Measurements from ENCODE around the gene AOC2.
"Not testable (repeated sequence)": the region's sequence is repeated elsewhere in the genome, so short reads cannot be mapped to it uniquely, and the experiment has no call there.

The AOC2 gene

DNA sequence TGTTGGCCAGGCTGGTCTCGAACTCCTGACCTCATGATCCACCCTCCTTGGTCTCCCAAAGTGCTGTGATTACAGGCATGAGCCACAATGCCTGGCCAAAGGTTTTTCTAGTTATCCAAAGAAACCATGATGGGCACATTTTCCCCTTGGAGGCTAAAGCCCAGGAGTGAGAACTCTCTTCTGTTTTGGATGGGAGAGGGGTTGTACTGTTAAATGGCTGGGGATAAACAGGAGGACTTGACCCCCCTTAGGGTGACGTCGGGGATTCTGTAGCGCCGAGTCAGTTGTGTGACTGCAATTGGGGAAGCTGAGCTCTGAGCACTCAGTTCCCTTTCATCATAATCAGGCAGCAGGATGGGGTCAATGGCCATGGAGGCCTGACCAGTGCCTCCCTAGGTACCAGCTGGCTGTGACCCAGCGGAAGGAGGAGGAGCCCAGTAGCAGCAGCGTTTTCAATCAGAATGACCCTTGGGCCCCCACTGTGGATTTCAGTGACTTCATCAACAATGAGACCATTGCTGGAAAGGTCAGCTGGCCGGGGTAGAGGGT is 10.7 kb downstream of the AOC2 start:
- no peak for DNase-seq

DNA sequence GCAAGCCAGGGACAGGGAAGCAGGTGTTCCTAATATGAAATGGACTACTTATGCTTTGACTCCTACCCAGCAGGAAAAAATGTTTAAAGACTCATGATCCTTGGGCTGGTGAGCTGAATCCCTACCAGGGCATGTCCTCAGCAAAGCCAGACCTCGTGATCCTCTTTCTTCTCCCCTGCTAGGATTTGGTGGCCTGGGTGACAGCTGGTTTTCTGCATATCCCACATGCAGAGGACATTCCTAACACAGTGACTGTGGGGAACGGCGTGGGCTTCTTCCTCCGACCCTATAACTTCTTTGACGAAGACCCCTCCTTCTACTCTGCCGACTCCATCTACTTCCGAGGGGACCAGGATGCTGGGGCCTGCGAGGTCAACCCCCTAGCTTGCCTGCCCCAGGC is 11.7 kb downstream of the AOC2 start:
- not testable (repeated sequence) for DNase-seq

DNA sequence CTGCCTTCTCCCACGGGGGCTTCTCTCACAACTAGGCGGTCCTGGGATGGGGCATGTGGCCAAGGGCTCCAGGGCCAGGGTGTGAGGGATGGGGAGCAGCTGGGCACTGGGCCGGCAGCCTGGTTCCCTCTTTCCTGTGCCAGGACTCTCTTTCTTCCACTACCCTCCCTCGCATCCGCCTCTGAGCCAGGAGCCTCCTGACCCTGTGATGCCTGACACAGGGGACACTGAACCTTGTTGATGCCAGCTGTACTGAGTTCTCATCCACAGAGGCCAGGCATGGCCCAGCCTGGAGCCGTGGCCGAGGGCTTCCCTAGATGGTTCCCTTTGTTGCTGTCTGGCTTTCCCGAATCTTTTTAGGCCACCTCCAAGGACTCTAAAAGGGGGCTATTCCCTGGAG is 12.1 kb downstream of the AOC2 start:
- not testable (repeated sequence) for DNase-seq

DNA sequence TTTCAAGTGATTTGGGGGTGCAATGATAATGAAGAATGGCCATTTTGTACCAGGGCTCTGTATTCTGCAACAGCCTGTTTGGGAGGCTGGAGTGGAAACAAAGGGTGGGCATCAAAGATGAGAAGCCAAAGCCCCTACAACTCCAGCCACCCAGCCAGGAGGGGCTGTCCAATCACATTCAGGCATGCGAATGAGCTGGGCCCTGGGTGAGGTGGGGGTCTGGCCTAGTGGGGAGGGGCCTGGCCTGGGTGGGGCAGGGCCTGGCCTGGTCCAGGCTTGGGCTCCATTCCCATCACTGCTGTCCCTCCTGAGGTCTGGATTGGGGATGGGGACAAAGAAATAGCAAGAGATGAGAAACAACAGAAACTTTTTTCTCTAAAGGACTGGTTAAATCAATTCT is 13.0 kb downstream of the AOC2 start:
- no peak for DNase-seq

DNA sequence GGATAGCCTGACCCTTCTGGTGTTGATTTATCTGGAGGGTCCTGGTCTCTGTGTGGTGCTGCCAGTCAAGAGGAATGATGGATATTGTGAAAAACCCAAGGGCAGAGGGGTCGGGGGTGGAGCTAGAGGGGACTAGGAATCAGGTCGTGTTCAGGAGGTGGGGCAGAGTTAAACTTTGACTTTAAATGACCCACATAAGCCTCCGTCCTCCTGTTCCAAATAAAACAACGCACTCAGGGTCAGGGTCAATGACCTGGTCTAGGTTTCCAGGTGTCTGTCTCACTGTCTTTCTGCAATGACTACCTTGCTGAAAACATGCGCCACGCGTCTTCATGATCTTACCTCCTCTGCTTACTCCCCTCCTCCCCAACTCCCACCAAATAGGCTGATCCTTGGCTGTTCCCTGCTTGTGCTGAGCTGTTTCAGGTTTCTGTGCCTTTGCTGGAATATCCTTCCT is 21.3 kb downstream of the AOC2 start:
- DNase-seq: no peak

DNA sequence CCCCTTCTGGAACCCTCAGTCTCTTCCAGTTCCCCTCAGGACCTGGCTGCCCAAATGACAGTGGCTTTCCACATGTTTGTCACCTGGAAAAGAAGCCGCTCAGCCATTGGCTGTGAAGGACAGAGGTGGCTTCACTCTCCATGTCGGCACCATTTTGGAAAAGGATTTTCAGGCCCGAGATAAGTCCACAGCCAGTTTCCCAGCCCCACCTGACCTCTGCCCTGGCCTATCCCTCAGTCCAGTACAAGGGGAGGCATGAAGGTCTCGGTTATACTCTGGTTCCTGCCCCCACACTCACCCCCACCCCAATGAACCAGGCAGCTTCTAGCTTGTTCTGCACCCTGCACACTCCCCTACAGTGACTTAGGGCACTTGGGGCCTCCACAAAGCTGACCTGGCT is 21.8 kb downstream of the AOC2 start:
- no peak for DNase-seq

DNA sequence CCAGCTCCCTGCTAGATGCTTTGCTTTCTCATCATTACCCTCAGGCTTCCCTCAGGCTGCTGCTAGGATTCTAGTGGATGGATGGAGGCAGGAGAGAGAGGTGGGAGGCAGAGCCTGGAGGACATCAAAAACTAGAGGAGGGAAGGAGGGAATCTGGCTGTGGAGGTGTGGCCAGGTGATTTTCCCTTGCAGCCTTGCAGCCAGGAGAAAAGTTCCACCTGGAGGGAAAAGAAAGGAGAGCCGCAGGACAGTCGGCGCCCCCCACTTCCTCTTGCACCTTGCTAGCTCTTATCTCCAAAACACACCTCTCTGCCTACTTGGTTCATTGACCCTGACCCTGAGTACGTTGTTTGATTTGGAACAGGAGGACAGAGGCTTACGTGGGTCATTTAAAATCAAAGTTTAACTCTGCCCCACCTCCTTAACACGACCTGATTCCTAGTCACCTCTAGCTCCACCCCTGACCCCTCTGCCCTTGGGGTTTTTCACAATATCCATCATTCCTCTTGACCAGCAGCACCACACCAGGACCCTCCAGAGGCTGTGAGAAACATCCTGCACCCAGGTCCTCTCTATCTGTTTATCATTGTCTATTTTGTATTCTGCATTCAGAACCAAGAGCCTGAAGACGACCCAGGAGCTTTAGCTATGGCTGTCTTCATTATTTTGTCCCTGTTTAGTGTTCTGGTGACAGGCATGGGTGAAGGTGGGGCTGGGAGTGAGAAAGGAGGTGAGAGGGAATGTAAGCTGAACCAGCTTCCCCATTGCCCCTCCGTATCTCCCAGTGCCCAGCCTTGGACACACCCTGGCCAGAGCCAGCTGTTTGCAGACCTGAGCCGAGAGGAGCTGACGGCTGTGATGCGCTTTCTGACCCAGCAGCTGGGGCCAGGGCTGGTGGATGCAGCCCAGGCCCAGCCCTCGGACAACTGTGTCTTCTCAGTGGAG is 22.5 kb downstream of the AOC2 start:
- no peak for DNase-seq

DNA sequence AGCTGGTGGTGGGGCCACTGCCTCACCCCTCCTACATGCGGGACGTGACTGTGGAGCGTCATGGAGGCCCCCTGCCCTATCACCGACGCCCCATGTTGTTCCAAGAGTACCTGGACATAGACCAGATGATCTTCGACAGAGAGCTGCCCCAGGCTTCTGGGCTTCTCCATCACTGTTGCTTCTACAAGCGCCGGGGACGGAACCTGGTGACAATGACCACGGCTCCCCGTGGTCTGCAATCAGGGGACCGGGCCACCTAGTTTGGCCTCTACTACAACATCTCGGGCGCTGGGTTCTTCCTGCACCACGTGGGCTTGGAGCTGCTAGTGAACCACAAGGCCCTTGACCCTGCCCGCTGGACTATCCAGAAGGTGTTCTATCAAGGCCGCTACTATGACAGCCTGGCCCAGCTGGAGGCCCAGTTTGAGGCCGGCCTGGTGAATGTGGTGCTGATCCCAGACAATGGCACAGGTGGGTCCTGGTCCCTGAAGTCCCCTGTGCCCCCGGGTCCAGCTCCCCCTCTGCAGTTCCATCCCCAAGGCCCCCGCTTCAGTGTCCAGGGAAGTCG is 23.4 kb downstream of the AOC2 start:
- not testable (repeated sequence) for DNase-seq

DNA sequence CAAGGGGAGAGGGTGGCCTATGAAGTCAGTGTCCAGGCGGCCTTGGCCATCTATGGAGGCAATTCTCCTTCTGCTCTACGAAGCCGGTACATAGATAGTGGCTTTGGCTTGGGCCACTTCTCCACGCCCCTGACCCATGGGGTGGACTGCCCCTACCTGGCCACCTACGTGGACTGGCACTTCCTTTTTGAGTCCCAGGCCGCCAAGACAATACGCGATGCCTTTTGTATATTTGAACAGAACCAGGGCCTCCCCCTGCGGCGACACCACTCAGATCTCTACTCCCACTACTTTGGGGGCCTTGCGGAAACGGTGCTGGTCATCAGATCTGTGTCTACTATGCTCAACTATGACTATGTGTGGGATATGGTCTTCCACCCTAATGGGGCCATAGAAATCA is 24.0 kb downstream of the AOC2 start:
- no peak for DNase-seq

DNA sequence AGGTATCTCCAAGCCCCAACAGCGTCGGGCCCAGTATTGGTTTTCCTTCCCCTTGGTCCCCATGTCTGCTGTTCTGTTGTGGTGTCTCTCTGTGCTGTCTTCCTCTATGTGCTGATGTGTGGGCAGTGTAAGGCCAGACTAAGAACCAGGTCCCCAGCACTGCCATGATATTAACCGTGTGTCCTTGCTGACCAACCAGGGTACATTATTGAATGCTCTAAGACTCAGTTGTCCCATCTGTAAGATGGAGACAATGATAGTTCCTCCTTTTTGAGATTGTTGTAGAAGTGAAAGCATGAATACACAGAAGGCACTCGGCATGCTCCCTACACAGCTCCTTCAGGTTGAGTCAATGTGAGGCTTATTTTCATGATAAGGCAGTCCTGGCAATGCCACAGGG is 27.3 kb downstream of the AOC2 start:
- DNase-seq: no peak

DNA sequence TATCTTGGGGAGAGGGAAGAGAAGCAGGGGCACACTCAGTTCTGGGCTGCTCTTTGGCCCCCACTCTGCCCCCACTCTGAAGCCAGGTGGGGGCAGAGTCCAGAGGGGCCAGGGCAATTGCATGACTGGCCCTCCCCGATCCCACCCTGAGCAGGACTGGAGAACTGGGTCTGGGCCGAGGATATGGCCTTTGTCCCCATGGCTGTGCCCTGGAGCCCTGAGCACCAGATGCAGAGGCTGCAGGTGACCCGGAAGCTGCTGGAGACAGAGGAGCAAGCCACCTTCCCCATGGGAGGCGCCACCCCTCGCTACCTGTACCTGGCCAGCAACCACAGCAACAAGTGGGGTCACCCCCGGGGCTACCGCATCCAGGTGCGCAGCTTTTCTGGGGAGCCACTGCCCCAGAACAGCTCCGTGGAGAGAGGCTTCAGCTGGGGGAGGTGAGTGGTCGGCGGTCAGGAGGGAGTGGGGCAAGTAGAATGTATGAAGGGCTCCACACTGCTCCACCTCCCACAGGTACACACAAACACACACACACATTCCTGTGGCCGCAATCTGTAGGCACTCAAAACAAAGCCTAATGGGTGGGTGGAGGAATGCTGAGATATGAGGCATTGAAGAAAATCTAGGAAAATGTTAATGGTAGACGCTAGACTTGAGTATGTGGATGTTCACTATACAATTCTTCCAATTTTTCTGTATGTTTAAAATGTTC is 28.0 kb downstream of the AOC2 start:
- no peak for DNase-seq

DNA sequence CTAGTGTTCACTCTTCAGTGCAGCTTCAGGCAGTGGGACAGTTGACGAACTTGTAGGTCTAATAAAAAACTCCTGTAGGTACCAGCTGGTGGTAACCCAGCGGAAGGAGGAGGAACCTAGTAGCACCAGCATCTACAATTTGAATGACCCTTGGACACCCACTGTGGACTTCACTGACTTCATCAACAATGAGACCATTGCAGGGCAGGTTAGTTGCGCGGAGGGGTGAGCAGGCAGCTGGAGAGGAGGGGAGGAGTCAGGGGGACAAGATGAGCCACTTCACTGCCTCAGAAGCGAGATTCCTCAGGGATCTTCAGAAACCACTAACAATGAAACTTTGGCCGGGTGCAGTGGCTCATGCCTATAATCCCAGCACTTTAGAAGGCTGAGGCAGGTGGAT is 28.9 kb downstream of the AOC2 start:
- DNase-seq: no peak

DNA sequence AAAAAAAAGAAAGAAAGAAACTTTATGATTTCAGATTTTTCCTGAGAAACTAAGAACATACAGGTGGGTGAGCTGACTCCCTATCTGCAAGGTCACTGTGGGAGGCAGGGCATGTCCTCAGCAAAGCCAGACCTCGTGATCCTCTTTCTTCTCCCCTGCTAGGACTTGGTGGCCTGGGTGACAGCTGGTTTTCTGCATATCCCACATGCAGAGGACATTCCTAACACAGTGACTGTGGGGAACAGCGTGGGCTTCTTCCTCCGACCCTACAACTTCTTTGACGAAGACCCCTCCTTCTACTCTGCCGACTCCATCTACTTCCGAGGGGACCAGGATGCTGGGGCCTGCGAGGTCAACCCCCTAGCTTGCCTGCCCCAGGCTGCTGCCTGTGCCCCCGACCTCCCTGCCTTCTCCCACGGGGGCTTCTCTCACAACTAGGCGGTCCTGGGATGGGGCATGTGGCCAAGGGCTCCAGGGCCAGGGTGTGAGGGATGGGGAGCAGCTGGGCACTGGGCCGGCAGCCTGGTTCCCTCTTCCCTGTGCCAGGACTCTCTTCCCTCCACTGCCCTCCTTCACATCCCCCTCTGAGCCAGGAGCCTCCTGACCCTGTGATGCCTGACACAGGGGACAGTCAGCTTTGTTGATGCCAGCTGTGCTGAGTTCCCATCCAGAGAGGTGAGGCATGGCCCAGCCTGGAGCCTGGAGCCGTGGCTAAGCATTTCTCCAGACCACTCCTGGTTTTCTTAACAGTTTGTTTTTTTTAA is 29.7 kb downstream of the AOC2 start:
- DNase-seq: not testable (repeated sequence)

DNA sequence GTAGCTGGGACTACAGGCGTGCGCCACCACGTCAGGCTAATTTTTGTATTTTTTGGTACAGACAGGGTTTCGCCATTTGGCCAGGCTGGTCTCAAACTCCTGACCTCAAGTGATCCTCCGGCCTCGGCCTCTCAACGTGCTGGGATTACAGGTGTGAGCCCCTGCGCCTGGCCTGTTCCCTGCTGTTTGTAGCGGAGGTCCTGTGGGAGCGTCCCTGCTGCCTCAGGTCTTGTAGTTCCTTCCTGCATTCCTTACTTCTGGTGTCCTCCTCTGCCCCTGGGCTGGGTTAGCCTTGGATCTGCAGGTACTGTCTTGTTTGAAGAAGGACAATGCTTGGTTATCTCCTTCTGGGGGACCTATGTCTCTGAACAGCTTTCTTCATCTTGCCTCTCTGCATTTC is 32.7 kb downstream of the AOC2 start:
- no peak for DNase-seq

DNA sequence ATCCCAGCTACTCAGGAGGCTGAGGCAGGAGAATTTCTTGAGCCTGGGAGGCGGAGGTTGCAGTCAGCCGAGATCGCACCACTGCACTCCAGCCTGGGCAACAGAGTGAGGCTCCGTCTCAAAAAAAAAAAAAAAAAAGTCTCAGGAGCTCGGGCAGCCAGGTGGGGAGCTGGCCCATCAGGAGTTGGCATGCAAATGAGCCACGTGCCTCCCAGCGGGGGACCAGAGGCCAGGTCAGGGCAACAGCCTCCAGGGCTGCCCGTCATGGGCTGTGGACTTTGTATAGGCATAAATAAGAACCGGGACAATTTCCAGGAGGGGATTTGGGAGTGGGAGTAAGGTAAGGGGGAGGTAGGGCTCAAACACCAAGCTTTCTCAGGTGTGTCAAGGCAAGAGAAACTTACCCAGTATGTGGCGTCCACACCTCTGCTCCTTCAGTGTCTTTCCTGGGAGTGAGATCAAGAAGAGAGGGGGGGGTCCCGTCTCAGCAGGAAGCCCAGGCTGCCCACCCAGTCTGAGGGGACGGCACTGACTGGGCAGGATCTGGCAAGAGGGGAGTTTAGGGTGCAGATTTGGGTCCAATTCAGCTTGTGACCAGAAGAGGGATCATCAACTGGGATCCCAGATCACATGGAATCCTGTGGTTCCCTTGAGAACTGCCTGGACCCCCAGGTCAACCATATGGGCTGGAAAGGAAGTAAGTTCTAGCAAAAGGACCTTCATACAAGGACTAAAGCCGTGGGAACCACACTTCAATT is 33.9 kb downstream of the AOC2 start:
- DNase-seq: peak in 1 of 3 experiments; percentile 19

DNA sequence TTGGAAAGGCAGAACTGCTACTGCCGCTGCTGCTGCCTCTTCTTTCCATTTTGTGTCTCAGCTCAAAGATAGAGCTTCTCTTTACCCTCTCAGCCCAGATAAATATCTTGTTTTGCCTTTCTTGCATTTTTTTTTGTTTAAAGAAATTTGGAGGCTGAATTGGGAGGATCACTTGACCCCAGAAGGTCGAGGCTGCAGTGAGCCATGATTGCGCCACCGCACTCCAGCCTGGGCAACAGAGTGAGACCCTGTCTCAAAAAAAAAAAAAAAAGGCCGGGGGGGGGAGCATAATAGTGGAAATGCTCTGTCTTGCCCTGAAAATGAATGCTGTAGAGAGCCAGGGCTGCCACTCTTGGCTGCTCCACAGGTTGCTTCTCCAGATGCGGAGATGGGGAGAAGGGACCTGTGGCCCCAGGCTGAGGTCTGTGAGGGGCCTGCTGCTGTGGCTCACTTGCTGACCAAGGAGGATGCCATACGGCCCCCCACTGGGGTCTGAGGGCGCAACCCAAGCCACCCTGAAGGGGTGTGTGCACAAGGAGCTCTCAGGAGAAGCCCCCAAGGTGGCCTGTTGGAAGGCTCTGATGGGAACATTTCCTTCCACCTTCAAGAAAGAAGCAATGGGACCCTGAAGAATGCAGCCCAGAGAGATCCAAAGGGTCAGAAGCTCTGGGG is 34.7 kb downstream of the AOC2 start:
- no peak for DNase-seq

DNA sequence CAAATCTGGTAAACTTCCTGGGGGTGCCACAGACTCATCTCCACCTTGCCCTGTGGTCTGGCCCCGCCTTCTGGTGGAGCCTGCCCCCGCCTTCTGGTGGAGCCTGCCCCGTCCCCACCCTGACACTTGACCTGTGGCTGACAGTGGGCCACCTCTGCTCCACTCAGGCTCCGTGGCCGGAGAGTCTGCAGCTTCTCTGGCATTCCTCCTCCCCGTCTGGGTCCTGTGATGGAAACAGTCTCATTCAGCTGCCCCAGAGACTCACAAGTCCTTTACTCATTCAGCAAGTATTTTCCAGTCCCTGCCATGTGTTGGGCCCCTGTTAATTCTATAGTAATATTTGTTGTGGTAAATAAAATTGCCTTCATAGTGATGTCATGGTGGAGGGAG is 35.2 kb downstream of the AOC2 start:
- DNase-seq: no peak

DNA sequence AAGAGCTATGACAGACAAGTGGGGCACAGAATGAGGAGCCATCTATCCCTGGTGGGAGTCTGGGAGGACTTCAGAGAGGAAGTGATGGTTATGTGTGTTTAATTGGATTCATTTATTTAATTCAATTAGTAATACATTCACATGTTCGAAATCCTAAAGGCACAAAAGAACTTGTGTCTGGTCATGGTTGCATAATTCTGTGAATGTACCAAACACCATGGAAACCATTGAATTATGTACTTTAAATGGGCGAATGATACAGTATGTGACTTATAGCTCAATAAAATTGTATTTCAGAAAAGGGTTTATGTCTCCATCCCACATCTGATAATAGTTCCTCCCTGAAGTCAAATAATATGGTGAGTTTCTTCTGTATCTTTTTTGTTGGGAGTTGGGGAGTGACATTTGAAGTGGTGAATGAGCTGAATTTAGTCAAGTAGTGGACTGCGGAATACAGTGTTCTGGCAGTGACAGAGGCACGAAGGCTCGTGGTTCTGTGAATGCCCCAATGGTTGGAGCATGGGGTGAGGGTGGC is 36.5 kb downstream of the AOC2 start:
- DNase-seq: no peak

DNA sequence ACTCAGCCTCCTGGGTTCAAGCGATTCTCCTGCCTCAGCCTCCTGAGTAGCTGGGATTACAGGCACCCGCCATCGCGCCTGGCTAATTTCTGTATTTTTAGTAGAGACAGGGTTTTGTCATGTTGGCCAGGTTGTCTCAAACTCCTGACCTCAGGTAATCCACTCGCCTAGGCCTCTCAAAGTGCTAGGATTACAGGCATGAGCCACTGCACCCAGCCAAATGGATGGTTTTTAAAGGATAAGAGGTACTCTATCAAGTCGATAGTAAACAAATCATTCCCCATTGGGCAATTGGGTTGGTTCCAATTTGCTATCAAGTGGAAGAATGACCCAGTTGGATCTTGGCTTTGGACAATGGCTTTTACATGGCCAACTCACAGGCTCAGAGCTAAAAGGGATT is 37.3 kb downstream of the AOC2 start:
- DNase-seq: not testable (repeated sequence)

DNA sequence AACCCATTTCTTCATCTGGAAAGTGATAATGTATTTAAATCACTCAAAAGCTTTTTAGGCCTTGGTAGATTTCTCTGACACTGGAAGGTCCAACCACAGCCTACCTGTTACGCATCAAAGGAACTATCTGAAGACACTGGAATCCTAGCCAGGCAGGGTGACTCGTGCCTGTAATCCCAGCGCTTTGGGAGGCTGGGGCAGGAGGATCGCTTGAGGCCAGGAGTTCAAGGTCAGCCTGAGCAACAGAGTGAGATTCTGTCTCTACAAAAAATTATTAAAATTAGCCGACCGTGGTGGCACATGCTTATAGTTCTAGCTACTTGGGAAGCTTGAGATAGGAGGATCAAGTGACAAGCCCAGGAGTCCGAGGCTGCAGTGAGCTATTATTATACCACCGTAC is 37.8 kb downstream of the AOC2 start:
- no peak for DNase-seq

All from NCI-H1417 (cell line).